GF-D8 (cell line): Measurements from ENCODE around the gene C13orf46.

Source experiments
- DNase-seq: peaks from one replicate; lab custom pipeline; 2025; lab: John Stamatoyannopoulos, UW

Gene C13orf46

DNA sequence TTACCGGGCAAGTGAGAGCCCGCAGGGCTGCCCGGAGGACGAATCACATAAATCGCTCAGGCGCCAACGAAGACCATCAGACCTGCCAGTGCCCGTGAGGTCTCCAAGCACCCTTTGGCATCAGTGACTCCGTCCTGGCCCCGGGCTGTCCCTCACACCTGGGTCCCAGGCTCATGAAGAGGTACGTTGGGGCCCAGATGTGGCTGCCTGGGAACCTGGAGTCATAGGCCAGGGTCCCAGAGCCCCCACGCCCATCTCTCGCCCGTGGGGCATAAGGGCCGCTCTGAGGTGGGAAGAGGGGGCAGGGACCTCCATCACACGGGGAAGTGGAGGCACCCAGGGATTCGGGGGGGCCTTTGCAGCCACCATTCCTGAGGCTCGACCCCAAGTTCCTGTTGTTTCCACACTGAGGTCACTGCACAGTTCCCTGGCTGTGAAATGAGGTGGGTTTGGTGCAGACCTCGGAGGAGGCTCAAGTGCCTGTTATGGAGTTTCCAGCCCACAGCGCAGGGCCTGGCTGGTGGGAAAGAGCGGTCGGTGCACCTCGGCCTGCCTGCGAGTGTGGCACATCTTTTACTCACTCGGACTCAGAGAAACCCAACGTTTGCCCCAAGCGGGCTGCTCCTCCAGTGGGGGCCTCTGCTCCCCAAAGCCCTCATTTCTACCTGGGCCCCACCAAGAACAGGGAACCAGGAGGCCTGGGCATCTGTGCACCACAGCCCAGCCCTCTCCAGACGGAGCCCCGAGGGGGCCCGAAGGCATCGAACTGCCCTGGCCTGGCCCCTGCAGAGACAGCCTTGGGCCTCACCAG, 35.9 kb upstream of the C13orf46 start:
- DNase-seq = no peak

DNA sequence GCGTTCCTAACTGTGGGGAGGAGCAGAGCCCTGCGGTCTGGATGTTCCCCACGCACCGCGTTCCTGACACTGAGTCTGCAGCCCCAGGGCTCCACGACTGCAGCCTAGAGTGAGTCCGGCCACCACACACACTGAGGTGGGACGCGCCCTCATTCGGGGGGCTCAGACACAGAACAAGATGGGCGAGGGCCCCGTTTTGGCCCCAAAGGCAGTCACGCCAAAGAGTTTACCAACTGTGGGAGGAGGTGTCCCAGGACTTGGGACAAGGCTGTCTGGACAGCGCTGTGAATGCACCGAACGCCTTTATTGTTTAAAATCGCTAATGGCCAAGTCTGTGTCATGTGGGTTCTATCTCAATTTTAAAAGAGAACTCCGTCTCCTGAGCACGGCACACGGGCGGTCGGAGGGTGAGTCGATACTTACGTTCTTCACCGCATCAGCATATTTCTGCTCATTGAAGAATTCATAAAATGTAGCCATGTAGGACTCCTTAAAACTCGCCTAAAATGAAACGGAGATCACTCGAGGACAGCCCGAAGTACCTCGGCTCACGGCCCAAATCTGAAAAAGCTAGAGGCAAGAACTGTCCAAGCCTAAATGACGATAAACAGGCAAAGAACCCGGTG, 35.2 kb upstream of the C13orf46 start:
- DNase-seq = no peak

DNA sequence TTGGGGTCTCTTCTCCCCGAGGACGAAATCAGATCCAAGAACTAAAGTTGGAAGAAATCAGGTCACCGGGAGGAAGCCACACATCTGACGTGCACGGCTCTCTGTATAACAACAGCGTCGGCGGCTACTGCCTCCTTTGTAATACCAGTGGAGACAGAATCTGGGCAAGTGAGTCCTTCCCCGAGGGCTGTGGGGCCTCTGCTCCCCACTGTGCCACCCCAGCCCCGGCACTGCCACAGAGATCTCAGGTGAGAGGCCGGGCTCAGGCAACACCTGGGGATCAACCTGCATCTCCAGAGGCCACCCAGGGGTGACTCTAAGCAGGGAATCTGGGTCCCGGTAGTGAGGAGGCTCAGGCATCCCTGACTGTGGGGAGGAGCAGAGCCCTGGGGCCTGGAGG, 33.7 kb upstream of the C13orf46 start:
- no peak for DNase-seq

DNA sequence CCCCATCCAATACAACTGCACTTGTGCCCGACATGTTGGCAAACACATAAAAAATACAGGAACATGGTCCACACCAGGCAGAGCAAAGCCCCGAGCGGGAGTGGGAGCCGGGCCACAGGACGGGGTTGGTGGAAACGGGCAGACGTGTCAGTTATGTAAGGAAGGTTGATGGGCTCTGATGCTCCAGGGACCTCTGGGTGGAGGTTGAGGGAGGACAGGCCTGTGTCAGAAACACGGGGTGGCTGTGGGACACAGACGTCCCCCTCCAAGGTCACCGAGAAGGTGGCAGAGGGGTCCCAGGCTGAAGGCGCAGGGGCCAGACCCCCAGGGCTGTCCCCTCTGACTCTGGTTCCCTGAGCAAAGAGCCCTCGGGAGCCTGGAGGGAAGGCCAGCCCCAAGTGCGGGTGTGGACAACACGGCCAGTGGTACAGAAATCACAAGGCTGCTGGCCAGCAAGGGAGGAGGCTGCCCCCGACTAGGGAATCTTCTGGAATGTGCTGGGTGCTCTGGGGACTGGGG, 31.4 kb upstream of the C13orf46 start:
- no peak for DNase-seq

DNA sequence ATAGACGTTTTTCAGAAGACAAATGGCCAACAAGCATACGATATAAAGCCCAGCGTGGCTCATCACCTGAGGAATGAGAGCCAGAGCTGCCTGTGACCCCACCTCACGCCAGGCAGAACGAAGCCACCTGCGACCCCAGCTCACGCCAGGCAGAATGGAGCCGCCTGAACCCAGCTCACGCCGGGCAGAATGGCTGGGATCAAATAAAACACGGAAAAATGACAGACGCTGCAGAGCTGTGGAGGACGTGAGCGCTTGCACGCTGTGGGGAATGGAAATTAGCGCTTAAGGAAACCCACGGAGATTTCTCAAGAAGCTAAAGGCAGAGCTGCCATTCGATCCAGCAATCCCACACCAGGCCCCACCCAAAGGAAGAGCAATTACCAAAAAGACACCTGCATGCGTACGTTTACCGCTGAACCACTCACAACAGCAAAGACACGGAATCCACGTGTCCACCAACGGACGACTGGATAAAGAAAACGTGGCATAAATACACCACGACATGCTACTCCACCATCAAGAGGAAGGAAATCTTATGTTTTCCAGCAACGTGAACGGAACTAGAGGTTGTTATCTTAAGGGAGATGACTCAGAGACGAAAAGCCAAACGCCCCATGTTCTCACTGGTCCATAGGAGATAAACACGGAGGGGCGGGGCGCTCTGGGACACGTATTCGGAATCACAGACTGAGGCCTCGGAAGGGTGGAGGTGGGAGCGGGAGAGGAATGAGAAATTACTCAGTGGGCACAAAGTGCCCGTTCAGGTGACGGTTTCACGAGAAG, 30.7 kb upstream of the C13orf46 start:
- DNase-seq = no peak

DNA sequence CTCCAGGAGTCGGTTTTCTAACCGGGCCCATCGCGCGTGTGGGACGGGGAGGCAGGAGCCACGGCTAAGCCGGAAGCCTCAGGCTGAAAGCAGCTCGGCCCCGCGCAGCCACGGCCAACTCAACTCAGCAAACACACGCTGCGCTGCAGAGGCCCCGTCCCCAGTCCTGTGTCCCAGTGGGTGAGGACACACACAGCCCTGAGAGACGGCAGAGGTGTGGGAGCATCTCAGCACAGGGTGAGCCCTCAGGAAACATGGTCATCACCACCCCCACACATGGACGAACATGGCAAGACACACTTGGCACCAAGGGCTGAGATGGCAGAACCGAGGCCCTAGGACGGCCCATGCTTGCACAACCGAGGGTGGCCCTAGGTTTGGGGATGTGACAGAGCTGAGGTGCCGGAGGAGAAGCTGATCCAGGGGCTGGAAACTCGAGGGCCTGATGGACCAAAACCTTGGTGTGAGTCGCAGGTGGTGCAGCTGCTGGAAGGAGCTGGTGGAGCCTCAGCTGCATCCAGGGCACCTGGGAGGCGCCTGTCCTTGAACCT, 29.0 kb upstream of the C13orf46 start:
- DNase-seq = no peak

DNA sequence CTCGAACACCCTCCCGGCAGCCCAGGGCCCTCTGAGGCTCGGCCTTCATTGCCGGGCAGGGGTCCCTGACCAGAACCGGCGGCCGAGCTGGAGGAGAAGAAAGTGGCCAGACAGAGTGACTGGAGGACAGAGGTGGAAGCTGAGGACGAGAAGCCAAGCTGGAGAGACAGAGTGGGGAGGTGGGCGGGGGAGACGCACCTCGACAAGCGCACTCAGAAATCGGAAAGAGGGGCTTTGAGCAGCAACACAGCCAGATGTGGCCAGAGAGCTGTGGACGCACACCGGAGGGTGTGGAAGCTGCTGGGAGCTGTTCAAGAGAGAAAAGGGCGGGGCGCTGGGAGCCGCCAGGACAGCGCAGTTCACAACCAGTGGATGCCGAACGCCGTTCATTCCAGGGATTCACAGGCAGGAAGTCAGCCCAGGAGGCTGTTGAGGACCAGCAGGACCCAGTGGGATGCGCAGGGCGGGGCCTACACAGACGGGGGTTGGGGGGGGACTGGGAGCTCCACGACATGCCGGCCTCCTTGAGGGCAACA, 28.2 kb upstream of the C13orf46 start:
- no peak for DNase-seq

DNA sequence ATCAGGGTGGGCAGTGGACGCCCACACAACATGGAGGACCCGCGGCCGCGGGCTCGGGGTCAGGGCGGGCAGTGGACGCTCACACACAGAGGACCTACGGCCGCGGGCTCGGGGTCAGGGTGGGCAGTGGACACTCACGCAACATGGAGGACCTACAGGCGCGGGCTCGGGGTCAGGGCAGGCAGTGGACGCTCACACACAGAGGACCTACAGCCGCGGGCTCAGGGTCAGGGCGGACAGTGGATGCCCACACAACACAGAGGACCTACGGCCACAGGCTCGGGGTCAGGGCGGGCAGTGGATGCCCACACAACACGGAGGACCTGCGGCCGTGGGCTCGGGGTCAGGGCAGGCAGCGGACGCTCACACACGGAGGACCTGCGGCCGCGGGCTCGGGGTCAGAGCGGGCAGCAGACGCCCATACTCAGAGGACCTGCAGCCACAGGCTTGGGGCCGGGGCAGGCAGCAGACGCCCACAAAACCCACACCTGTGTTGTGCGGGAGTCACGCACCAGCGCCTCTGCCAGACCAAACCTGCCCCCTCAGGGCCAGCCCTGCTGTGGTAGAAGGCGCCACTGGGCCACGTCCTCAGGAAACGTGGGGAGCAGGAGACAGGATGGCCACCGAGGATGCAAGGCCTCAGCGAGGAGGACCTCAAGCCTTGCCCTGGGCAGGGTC, 27.6 kb upstream of the C13orf46 start:
- no peak for DNase-seq

DNA sequence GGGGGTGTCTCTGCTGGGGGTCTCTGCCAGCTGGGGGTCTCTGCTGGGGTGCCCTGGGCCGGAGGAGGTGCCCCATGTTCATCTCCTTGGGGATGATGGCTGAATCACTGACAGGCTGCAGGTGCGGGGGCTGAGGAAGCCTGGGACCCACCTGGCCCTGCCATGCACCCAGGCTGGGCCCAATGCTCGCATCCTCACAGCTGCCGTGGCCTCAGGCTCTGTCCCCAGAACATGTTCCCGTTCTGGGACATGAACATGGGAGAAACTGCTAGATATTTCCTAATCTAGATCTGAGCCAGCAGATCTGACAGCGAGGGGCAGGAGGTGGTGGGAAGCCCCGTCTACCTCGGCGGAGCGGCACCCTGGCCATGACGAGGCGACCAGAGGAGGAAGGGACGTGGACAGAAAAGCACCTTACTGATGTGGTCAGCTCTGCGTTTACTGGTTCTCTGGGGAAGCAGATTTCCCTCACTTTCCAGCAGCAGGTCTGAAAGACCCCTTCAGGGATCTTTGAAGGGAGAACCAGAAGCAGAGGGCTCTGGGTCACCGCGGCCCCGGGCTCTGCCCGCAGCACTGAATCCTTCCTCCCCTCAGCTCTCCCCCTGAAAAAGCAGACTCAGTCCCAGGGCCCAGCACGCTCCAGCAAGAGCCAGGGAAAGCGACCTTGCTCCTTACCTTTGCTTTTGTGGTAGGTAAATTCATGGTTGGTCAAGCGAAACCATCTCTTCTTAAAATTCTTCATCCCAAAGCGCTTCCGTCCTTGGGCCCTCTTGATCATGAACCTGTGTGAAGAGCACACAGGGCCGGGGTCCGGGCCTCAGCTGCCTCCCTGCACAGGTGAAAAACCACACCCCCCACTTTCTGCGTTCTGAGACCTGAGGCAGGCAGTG, 26.5 kb upstream of the C13orf46 start:
- no peak for DNase-seq

DNA sequence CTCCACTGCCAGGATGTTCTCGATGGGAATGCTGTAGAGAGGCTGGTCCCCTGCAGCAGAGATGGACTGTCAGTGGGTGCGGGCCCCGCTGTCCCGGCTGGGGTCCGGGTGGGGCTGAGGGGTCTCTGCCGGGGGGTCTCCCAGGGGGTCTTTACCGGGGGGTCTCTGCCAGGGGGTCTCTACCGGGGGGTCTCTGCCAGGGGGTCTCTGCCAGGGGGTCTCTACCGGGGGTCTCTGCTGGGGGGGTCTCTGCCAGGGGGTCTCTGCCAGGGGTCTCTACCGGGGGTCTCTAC, 25.7 kb upstream of the C13orf46 start:
- DNase-seq = no peak

DNA sequence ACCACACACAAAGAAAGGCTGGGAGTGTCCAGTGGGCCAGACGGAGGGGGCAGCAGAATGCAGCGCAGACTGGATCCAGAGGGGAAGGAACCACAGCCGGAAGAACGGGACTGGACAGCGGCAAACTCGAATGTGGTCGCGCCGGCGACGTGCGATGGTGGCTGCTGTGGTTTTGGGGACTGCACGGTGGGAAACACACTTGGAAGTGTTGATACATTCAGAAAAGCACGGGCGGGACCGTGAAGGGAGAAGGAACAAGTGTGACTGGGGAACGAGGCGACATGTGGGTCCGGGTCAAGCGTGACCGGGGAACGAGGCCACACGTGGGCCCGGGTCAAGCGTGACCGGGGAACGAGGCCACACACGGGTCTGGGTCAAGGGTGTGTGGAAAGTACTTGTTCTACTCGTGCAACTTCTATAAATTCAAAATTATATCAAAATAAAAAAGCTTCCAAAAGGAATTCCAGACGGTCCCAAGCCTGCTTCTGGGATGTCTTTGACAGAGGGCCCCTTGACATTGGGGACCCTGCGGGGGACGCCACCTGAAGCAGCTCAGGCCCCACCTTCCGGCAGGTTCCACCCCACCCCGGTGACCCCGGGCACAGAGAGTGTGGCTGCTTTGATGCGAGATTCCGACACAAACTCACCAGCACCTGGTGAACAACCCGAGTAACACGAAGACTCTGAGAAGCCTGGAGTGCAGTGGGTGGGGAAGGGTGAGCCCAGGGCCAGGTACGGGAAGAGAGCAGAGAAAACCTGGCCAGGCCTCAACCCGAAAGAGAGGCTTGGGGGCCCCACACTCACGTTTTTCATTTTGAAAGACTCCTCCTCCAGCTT, 25.1 kb upstream of the C13orf46 start:
- DNase-seq = no peak

DNA sequence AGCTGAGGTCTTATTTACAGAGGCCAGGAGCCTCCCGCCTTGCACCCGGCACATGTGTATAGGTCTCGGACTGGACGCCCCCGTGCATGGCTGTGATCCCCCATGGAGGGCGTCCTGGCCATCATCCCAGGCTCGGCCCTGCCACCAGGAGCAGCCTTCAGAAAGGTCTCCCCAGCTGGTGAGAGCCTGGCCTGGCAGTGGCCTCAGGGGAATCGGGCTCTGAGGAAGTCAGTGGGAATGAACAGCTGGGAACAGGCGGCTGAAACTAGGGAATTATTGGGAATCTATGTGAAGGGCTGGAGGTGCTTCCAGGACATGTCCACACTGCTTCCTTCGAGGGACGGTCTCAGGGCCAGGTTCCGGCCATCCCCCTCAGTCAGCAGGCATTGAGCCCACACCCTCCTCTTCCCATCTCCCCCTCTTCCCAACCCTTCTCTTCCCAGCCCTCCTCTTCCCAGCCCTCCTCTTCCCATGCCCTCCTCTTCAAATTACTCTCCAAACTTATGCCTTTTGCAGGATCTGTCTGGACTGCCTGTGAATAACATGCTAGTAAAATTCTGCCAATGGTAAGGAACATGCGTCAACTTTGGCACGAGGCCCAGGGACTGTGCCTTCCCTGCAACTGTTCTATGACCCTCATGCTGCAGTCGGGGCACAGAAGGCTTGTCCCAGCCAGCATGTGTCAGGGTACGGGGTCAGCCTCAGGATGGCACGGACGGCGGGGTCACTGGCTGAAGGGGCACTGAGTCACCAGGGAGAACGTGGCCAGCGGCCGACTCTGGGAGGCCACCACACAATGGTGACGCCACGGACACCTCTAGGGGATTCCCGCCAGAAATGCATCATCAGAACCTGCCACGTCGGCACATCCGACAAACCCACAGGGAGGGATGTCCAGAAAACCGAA, 24.2 kb upstream of the C13orf46 start:
- DNase-seq = no peak

DNA sequence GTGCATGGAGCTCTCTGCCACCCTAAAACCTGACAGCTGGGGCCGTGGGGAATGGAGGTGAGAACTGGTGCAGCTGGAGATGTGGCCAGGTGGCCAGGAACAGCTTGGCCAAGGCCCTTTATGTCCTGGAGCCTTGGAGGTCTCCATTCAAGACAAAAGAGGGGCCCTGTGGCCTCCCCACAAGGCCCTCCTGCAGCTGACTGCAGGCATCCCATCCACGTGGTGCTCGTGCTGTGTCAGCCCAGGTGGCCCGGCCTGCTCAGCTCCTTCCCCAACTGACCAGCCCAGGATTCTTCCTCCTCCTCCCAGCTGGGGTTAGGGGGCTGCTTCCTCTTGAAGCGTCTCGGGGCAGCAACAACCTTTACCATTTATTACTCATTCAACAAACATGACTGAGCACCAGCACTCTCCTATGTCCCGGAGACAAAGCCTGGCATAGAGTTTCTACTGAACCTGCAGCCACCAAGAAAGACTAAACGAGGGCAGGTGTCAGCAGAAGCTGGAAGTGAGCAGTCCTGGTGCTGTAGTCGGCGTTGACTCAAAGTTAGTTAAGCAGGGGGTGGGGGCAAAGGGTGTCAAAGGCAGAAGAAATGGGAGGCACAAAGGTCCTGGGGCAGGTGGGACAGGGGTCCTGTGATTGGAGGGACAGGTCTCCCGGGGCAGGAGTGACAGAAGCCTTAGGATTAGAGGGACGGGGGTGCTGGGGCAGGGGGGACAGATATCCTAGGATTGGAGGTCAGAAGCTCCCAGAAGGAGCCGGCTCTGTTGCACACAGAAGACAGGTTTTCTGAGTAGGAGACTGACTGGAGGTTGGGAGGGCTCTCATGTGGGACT, 23.3 kb upstream of the C13orf46 start:
- DNase-seq = no peak

DNA sequence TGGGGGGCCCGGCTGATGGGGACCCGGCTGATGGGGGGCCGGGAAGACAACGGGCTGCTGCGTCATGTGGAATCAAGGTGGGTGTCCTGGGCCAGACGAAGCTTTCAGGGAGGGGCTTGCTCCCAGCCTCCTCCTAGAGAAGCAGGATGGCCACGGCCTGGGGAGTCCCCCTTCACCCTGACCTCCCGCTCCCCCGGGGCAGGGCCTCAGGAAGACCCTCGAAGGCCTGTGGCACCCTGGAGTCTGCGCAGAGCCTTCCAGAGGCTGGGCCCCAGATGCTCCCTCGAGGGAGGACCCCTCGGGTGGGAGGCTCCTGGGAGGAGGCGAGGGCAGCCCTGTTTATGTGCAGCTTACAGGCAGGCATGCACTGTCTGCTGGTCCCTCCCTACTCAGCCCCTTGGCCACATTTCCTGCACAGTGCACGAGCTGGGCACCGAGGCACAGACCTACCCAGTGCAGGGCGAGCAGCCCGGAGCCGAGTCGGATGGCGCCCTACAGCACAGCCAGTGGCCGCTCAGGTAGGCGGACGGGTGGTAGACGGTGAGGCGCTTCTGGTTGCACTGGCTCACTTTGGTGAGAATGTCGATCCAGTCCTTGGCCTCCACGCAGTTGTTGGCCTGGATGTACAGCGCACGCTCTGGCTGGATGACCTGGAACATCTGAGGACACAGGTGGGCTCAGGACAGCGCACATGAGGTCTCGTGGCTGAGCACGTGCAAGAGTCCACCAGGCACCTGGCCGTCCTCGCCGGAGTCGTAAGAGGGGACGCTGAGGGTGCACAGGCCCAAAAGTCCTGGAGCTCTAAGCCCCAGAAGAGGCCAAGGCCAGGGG, 22.4 kb upstream of the C13orf46 start:
- no peak for DNase-seq

DNA sequence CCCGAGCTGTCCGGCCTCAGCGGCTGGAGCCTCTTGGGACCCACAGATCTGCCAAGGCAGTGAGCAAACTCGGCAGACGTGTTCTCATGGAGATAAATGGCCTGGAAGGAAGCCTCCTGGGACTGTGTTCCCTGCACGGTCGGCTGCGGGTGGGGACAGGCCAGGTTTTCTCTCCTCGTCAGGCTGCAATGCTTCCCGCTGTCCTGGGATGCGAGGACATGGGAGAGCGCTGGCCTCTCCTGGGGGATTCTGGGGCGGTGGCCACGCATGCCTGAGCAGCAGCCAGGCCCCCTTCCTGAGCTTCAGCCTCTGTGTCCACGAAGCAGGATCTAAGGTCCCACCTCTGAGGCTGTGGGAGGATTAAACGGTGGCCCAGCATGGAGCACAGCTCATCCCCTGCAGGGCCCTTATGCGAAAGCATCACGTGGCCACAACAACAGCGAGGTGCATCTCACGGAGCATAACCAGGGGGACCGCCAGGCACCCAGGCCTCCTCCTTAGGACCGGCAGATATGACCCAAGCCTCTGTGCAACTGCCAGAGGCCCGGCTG, 21.2 kb upstream of the C13orf46 start:
- no peak for DNase-seq

DNA sequence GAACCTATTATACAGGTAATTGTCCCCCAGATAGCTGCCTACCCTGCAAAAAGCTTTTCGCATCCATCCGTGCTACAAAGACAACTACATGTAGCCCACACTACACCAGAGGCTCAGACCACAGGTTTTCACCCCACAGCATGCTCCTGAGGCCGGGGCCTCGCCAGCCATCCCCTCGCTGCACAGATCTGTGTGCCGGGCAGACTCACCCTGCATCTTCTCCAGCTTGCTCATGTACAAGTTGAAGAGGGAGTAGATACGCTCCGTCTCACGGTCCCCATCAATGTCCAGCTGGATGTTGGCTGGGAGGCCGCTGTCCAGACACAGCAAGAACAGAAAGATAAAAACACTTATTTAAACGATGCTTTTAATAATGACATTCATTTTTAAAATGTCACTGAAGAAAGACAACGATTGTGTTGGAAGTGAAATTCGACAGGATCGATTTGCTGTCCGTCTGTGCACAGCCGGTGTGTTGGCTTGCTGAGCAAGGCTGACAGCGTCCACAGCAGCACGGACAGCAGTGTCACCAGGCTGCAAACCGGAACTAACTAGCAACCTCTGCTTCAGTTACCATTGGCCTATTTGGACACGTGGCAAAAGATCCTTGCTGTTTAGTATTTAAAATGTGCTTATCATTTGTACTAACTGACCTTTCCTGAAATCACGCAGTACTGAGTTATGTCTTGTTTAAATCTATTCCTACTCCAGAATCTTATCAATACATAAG, 18.6 kb upstream of the C13orf46 start:
- no peak for DNase-seq
